CD4-positive, alpha-beta memory T cell (primary cell): ENCODE measurements around the gene MED13L. TPM values are rescaled to one million over a fixed set of nuclear protein-coding genes. Genes with fewer than 3 reads are reported as not detected.

Source experiments
- CTCF ChIA-PET: fragments of 350-600 bp; sonication (Branson Sonifier 250); formaldehyde crosslinking; loops from one replicate; lab custom pipeline; 2021; ENCODE audit warnings: inconsistent platforms; ENCODE audit not compliant: partially characterized antibody; lab: Charles Lee
- POLR2A ChIA-PET: fragments of 350-600 bp; sonication (Branson Sonifier 250); formaldehyde crosslinking; loops from one replicate; lab custom pipeline; 2021; ENCODE audit not compliant: partially characterized antibody; lab: Charles Lee
- DNase-seq, 5 donors: peaks; one replicate each; pipeline versions ENCODE4 v3.0.0 to v3.0.0-alpha.2; 2020 to 2022; ENCODE audit warnings: mixed read lengths in 1 of 5
- H3K27ac ChIP-seq: one replicate; pipeline ENCODE4 v1.7.0; 2013; ENCODE audit warnings: low read depth, low read length
- H3K27me3 ChIP-seq: 2 replicates; pipeline ENCODE4 v1.7.0; 2013; ENCODE audit warnings: mild to moderate bottlenecking, low read length, moderate library complexity; ENCODE audit not compliant: insufficient read depth
- H3K36me3 ChIP-seq: 2 replicates; pipeline ENCODE4 v1.7.0; 2013; ENCODE audit warnings: mild to moderate bottlenecking, low read length, moderate library complexity; ENCODE audit not compliant: insufficient read depth
- H3K4me1 ChIP-seq: 2 replicates; pipeline ENCODE4 v1.7.0; 2013; ENCODE audit warnings: mild to moderate bottlenecking, low read length, moderate library complexity; ENCODE audit not compliant: insufficient read depth
- H3K4me3 ChIP-seq, 2 donors: one replicate each; pipeline ENCODE4 v1.7.0; 2013; ENCODE audit warnings: low read length in 2 of 2, mild to moderate bottlenecking in 1 of 2
- H3K9me3 ChIP-seq, 2 donors: one replicate each; pipeline ENCODE4 v1.7.0; 2013; ENCODE audit warnings: low read length in 2 of 2, control low read depth in 1 of 2; ENCODE audit not compliant: control insufficient read depth in 1 of 2
- H3K27ac Mint-ChIP-seq, 7 donors: one replicate each; pipeline ENCODE4 v1.8.0; 2020 to 2021; ENCODE audit warnings: mixed read lengths in 7 of 7, mild to moderate bottlenecking in 6 of 7, inconsistent platforms in 3 of 7, moderate library complexity in 3 of 7
- H3K27me3 Mint-ChIP-seq, 2 donors: one replicate each; pipeline ENCODE4 v1.8.0; 2020 to 2021; ENCODE audit warnings: mixed read lengths in 2 of 2
- H3K36me3 Mint-ChIP-seq, 2 donors: one replicate each; pipeline ENCODE4 v1.8.0; 2020 to 2021; ENCODE audit warnings: mixed read lengths in 2 of 2, inconsistent platforms in 1 of 2, mild to moderate bottlenecking in 1 of 2
- H3K4me1 Mint-ChIP-seq, 4 donors: one replicate each; pipeline ENCODE4 v1.8.0; 2020 to 2021; ENCODE audit warnings: mixed read lengths in 4 of 4, mild to moderate bottlenecking in 1 of 4
- H3K4me3 Mint-ChIP-seq, 8 donors: one replicate each; pipeline ENCODE4 v1.8.0; 2020 to 2021; ENCODE audit warnings: mixed read lengths in 8 of 8, mild to moderate bottlenecking in 7 of 8, moderate library complexity in 6 of 8, inconsistent platforms in 3 of 8
- H3K9me3 Mint-ChIP-seq, 8 donors: one replicate each; pipeline ENCODE4 v1.8.0; 2020 to 2021; ENCODE audit warnings: mixed read lengths in 8 of 8, mild to moderate bottlenecking in 5 of 8, inconsistent platforms in 3 of 8, moderate library complexity in 1 of 8
- intact Hi-C: fragments of 100-400 bp; cut with micrococcal nuclease; formaldehyde crosslinking; loops from one replicate; pipeline ENCODE4 v1.15.1; 2023
- polyA plus RNA-seq, 2 donors: library from polyadenylated mRNA; unstranded; fragments of 300-500 nt; fragmentation: Illumina TruSeq; gene quantifications; one replicate each; pipeline ENCODE4 v1.2.3, GENCODE V29; 2021
- total RNA-seq, 2 experiments: library from RNA; stranded (reverse); gene quantifications; one replicate each; pipeline ENCODE4 v1.2.3, GENCODE V29; 2021

MED13L gene
- total and polyA plus RNA-seq, 4 experiments from 2014 or later = 3.8 to 156 (median 81.1) TPM

DNA sequence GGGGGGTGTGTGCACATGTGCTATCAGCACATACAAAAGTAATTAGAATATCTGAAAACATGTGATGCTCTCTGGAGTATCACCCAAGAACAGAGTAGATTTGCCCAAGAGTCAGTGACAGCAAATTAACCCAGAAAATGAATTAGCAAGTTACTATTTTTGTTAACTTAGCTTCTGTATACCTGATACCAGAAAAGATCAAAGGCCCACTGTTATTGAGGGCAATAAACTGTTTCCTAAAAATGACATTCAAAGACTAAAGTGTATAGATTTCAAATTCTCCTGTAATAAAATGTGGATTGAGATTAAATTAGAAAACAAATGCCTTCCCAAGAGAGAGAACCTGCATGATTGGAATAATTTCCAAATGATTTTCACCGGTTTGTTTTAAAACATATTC lies 184.7 kb downstream of the MED13L start:
- H3K36me3 ChIP-seq = peaks cover 4% of the 10 kb centered on the region
- no peak for DNase-seq
- H3K4me1 ChIP-seq = peaks cover 10% of the 10 kb centered on the region
- peaks cover 26 to 35% of the 10 kb centered on the region in 2 donors for H3K36me3 Mint-ChIP-seq
- POLR2A ChIA-PET = no interaction called here
- H3K9me3 Mint-ChIP-seq = no peaks in the 10 kb centered on the region
- no peak overlapping the region for H3K4me3 Mint-ChIP-seq
- no peaks in the 10 kb centered on the region for H3K27me3 ChIP-seq
- no peak overlapping the region for H3K27ac ChIP-seq
- no peaks in the 10 kb centered on the region for H3K9me3 ChIP-seq
- CTCF ChIA-PET = interaction anchor here (1.0 to 1.3 kb wide), 3 partner anchors 14 to 94 kb away, joined by 3 to 4 read pairs (median 3); no protein-coding TSS in a partner anchor
- no peak overlapping the region for H3K27ac Mint-ChIP-seq
- H3K4me3 ChIP-seq = no peak overlapping the region
- no peaks in the 10 kb centered on the region for H3K27me3 Mint-ChIP-seq
- peaks cover 24 to 41% (median 34%) of the 10 kb centered on the region in 4 donors for H3K4me1 Mint-ChIP-seq
- intact Hi-C loops = no loop called here

DNA sequence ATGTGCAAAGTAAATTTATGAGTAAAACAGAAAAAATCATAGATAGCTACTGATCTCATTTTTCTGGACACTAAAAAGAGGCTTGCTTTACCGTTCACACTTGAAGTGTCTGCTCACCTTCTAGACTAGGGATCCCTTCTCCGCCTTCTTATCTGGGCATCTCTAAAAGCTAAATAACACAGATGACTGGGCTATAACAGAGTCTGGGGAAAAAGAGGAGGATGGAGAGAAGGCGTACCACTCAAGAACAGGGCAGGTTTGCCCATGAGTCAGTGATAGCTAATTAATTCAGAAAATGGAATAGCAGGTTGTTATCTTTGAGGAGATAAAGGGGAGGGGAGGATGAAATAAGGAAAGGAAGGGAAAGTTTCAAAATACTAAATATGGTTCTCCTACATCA lies 185.3 kb downstream of the MED13L start:
- Histone ChIP-seq H3K9me3 (no peaks in the 10 kb centered on the region), H3K27ac (no peak overlapping the region), H3K36me3 (peaks cover 4% of the 10 kb centered on the region), H3K4me1 (peaks cover 11% of the 10 kb centered on the region), H3K4me3 (no peak overlapping the region), H3K27me3 (no peaks in the 10 kb centered on the region)
- H3K4me1 Mint-ChIP-seq = peaks cover 27 to 47% (median 39%) of the 10 kb centered on the region in 4 donors
- CTCF ChIA-PET = interaction anchor here (1.0 to 1.2 kb wide), 2 partner anchors 15 to 93 kb away, joined by 3 to 4 read pairs; no protein-coding TSS in a partner anchor
- H3K27me3 Mint-ChIP-seq = no peaks in the 10 kb centered on the region
- POLR2A ChIA-PET = no interaction called here
- intact Hi-C loops = no loop called here
- peak overlapping the region in 1 of 7 donors; percentile 44 for H3K27ac Mint-ChIP-seq
- no peak overlapping the region for H3K4me3 Mint-ChIP-seq
- DNase-seq = no peak
- H3K9me3 Mint-ChIP-seq = no peaks in the 10 kb centered on the region
- H3K36me3 Mint-ChIP-seq = peaks cover 26 to 35% of the 10 kb centered on the region in 2 donors

DNA sequence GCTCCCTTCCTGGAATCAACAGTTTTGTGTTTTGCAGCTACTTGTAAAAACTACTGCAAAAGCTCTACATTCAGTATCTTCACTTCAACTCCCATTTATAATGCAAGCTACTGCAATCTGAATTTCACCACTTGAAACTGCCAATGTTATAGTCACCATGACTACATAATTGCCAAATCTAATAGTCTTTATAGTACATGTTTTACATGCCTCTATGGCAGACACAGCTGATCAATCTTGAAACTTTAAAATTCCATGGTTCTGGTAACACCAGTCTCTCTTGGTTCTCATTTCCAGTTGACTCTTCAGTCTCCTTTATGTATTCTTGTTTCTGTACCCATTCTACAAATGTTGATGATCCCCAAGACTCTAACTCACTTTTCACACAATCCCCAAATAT lies 185.9 kb downstream of the MED13L start:
- intact Hi-C loops = no loop called here
- H3K27me3 ChIP-seq = no peaks in the 10 kb centered on the region
- ChIA-PET CTCF (interaction anchor here (0.8 to 1.2 kb wide), 3 partner anchors 15 to 93 kb away, joined by 3 to 4 read pairs (median 3); no protein-coding TSS in a partner anchor), POLR2A (no interaction called here)
- peaks cover 4% of the 10 kb centered on the region for H3K36me3 ChIP-seq
- H3K27ac ChIP-seq = no peak overlapping the region
- peak overlapping the region in 1 of 7 donors; percentile 11 for H3K27ac Mint-ChIP-seq
- H3K9me3 ChIP-seq = no peaks in the 10 kb centered on the region
- peaks cover 11% of the 10 kb centered on the region for H3K4me1 ChIP-seq
- H3K4me3 Mint-ChIP-seq = no peak overlapping the region
- no peaks in the 10 kb centered on the region for H3K9me3 Mint-ChIP-seq
- H3K27me3 Mint-ChIP-seq = no peaks in the 10 kb centered on the region
- H3K4me1 Mint-ChIP-seq = peaks cover 27 to 48% (median 40%) of the 10 kb centered on the region in 4 donors
- DNase-seq = no peak
- no peak overlapping the region for H3K4me3 ChIP-seq
- H3K36me3 Mint-ChIP-seq = peaks cover 24 to 35% of the 10 kb centered on the region in 2 donors

DNA sequence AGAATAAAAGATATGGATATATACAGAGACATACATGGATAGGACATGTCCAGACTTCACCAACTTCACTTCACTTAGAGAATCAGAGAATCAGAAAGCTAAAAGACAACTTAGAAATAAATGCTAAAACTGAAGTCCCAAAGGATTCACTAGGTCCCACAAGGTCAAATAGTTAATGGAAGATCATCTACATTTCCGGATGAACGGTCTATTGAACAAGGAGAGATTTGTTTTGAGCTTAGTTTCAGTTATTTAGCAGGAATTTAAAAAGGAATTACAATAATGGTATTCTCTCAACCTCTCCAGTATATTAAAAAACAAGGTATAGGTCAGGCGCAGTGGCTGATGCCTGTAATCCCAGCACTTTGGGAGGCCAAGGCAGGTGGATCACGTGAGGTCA lies 187.0 kb downstream of the MED13L start:
- Histone ChIP-seq H3K27me3 (no peaks in the 10 kb centered on the region), H3K27ac (no peak overlapping the region), H3K36me3 (peaks cover under 1% of the 10 kb centered on the region), H3K4me1 (peaks cover 11% of the 10 kb centered on the region), H3K4me3 (no peak overlapping the region), H3K9me3 (no peaks in the 10 kb centered on the region)
- POLR2A ChIA-PET = no interaction called here
- Mint-ChIP-seq H3K4me1 (peaks cover 28 to 53% (median 46%) of the 10 kb centered on the region in 4 donors), H3K27me3 (no peaks in the 10 kb centered on the region), H3K4me3 (no peak overlapping the region), H3K27ac (no peak overlapping the region), H3K9me3 (no peaks in the 10 kb centered on the region), H3K36me3 (peaks cover 21 to 35% of the 10 kb centered on the region in 2 donors)
- DNase-seq = no peak
- intact Hi-C loops = no loop called here
- CTCF ChIA-PET = no interaction called here

DNA sequence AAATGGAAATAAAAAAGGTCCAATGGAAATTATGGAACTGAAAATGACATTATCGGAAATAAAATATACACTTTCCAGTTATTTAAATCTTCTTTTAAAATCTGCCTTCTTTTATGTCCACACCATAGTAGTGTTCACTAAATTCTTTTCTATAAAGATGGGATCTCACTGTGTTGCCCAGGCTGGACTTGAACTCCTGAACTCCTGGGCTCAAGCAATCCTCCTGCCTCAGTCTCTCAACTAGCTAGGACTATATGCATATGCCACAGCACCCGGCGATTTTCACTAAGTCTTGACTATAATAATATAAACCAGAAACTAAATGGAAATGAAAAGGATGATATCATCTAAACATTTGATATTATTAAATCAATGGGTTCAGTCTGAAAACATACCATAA lies 188.4 kb downstream of the MED13L start:
- POLR2A ChIA-PET = no interaction called here
- DNase-seq = no peak
- intact Hi-C loops = no loop called here

DNA sequence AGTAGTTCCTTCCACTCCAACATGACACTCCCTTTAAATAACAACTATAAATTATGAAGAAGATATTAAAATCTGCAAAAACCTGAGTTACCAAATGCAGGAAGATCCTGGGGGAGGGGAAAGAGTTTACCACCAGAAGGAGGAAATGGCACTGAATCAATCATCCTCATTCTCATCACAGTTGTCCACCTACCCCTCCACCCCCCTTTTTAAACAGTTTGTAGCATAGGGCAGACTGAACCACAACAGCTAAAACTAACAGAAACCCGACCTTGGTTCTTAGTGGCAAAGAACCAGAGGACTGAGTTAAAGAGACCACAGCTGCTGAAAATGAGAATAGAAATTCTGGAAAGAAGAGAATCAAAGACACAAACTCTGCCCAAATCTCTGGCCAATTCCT lies 189.5 kb downstream of the MED13L start:
- Histone ChIP-seq H3K27me3 (no peaks in the 10 kb centered on the region), H3K9me3 (no peaks in the 10 kb centered on the region), H3K4me3 (no peak overlapping the region), H3K27ac (no peak overlapping the region), H3K4me1 (peaks cover 11% of the 10 kb centered on the region), H3K36me3 (no peaks in the 10 kb centered on the region)
- Mint-ChIP-seq H3K27ac (peak overlapping the region in 1 of 7 donors; percentile 47), H3K9me3 (no peaks in the 10 kb centered on the region), H3K27me3 (no peaks in the 10 kb centered on the region), H3K36me3 (peaks cover 18 to 28% of the 10 kb centered on the region in 2 donors), H3K4me1 (peaks cover 26 to 54% (median 45%) of the 10 kb centered on the region in 4 donors), H3K4me3 (peak overlapping the region in 1 of 8 donors; percentile 46)
- ChIA-PET CTCF (interaction anchor here (1.0 kb wide), 1 partner anchor 9 kb away, joined by 3 read pairs; no protein-coding TSS in a partner anchor), POLR2A (no interaction called here)
- intact Hi-C loops = no loop called here
- DNase-seq = no peak

More for the DNA sequence above, 188.4 kb downstream of the MED13L start:
- Mint-ChIP-seq H3K36me3 (peaks cover 17 to 28% of the 10 kb centered on the region in 2 donors), H3K27ac (no peak overlapping the region), H3K4me3 (peak overlapping the region in 1 of 8 donors; percentile 32), H3K9me3 (no peaks in the 10 kb centered on the region), H3K27me3 (no peaks in the 10 kb centered on the region), H3K4me1 (peaks cover 26 to 52% (median 46%) of the 10 kb centered on the region in 4 donors)
- CTCF ChIA-PET = no interaction called here
- Histone ChIP-seq H3K4me3 (no peak overlapping the region), H3K4me1 (peaks cover 11% of the 10 kb centered on the region), H3K9me3 (no peaks in the 10 kb centered on the region), H3K36me3 (no peaks in the 10 kb centered on the region), H3K27me3 (no peaks in the 10 kb centered on the region), H3K27ac (no peak overlapping the region)

DNA sequence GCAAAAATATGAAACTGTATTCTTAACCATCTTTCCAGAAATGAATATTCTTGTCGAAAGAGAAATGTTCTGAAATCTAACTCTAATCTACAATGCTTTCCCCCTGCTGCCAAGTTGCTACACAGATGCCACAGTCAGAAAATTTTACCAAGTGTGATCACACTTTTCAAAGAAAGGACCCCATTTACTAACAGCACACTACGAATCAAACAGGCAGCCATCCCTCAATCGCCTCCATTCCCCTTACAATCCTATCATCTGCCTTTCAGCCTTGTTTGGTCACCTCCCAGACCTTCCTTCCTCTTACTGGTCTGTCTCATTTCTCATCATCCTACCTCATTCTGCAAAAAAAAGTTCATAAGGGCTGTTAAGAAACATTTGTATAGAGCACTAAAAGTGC lies 190.1 kb downstream of the MED13L start:
- H3K9me3 Mint-ChIP-seq = no peaks in the 10 kb centered on the region
- peaks cover 11% of the 10 kb centered on the region for H3K4me1 ChIP-seq
- peak overlapping the region in 2 of 7 donors; percentile 6 to 58 for H3K27ac Mint-ChIP-seq
- H3K4me3 ChIP-seq = no peak overlapping the region
- H3K27me3 ChIP-seq = no peaks in the 10 kb centered on the region
- H3K36me3 ChIP-seq = no peaks in the 10 kb centered on the region
- H3K4me1 Mint-ChIP-seq = peaks cover 26 to 50% (median 42%) of the 10 kb centered on the region in 4 donors
- intact Hi-C loops = no loop called here
- no peak overlapping the region for H3K27ac ChIP-seq
- H3K36me3 Mint-ChIP-seq = peaks cover 18 to 28% of the 10 kb centered on the region in 2 donors
- H3K27me3 Mint-ChIP-seq = no peaks in the 10 kb centered on the region
- ChIA-PET POLR2A (no interaction called here), CTCF (interaction anchor here (1.3 kb wide), 1 partner anchor 11 kb away, joined by 3 read pairs; no protein-coding TSS in a partner anchor)
- H3K9me3 ChIP-seq = no peaks in the 10 kb centered on the region
- H3K4me3 Mint-ChIP-seq = peak overlapping the region in 1 of 8 donors; percentile 6
- no peak for DNase-seq
